A549 (cell line): ENCODE measurements around the gene HS3ST3A1.

Experiments
- CTCF ChIP-seq: fragments of >200 bp; sonication (Bioruptor Twin); formaldehyde crosslinking; IDR thresholded peaks from 3 replicates; pipeline ENCODE4 v1.5.1; 2016
- EP300 ChIP-seq, 2 experiments: fragments of >200 bp; sonication (Bioruptor Twin); formaldehyde crosslinking; IDR thresholded peaks; 2 replicates in 1 of 2; 3 replicates in 1 of 2; pipeline ENCODE4 v1.6.1; 2016 to 2017
- ESRRA ChIP-seq: fragments of 150-350 bp; IDR thresholded peaks from 2 replicates; pipeline ENCODE4 v1.6.1; 2014; ENCODE audit warnings: mild to moderate bottlenecking, low read length, borderline replicate concordance
- FOSL2 ChIP-seq, 2 experiments: fragments of 450-650 bp in 1 of 2; fragments of >200 bp in 1 of 2; sonication (Bioruptor Twin) in 1 of 2; formaldehyde crosslinking; IDR thresholded peaks; 2 replicates each; pipeline versions ENCODE4 v1.5.0 to v1.6.1; 2016 to 2020; ENCODE audit warnings: mild to moderate bottlenecking in 1 of 2, moderate library complexity in 1 of 2
- JUN ChIP-seq, 2 experiments: fragments of >200 bp; sonication (Bioruptor Twin); formaldehyde crosslinking; IDR thresholded peaks; 2 replicates in 1 of 2; 3 replicates in 1 of 2; pipeline ENCODE4 v1.6.1; 2016 to 2017
- MAFK ChIP-seq: fragments of 450-650 bp; IDR thresholded peaks from 2 replicates; pipeline ENCODE4 v1.6.1; 2014; ENCODE audit not compliant: partially characterized antibody
- MAX ChIP-seq: IDR thresholded peaks from 2 replicates; pipeline ENCODE4 v1.6.1; 2012
- NPAS2 ChIP-seq: fragments of 250-450 bp; sonication (Bioruptor Pico); IDR thresholded peaks from 2 replicates; pipeline ENCODE4 v1.8.0; 2022; ENCODE audit warnings: mild to moderate bottlenecking, moderate library complexity, borderline replicate concordance
- POLR2A ChIP-seq: IDR thresholded peaks from 2 replicates; pipeline ENCODE4 v1.6.1; 2012; ENCODE audit warnings: mild to moderate bottlenecking, low read length
- SMC3 ChIP-seq: fragments of >200 bp; sonication (Bioruptor Twin); formaldehyde crosslinking; IDR thresholded peaks from 3 replicates; pipeline ENCODE4 v1.6.1; 2018; ENCODE audit warnings: inconsistent platforms
- USF2 ChIP-seq: fragments of 450-650 bp; IDR thresholded peaks from 2 replicates; pipeline ENCODE4 v1.6.1; 2014; ENCODE audit warnings: antibody characterized with exemption
- ZFP36 ChIP-seq: fragments of 450-650 bp; IDR thresholded peaks from 2 replicates; pipeline ENCODE4 v1.6.1; 2014; ENCODE audit warnings: borderline replicate concordance; ENCODE audit not compliant: partially characterized antibody

- no peak for TF ChIP-seq CTCF
- no peak for TF ChIP-seq ESRRA
- TF ChIP-seq POLR2A = no peak
- no peak for TF ChIP-seq JUN (IDR thresholded peaks at IDR 0.05)
- no peak for TF ChIP-seq EP300 (IDR thresholded peaks at IDR 0.05)
- TF ChIP-seq ZFP36 = no peak
- no peak for TF ChIP-seq MAFK
- no peak for TF ChIP-seq MAX
- TF ChIP-seq USF2 = no peak
- no peak for TF ChIP-seq FOSL2 (IDR thresholded peaks at IDR 0.05)
- TF ChIP-seq FOSL2 (CRISPR knock-in tag; IDR thresholded peaks at IDR 0.05) = no peak
- TF ChIP-seq SMC3 = no peak
- TF ChIP-seq NPAS2 (CRISPR knock-in tag) = no peak
Measured at GRCh38 chr17:13518261-13519000, 83.3 kb downstream of the HS3ST3A1 start.
